HUES6 (cell line): ENCODE results near the gene ACADS.

Source experiments
- H3K27ac ChIP-seq: 2 replicates; pipeline ENCODE4 v1.7.0; 2013; ENCODE audit warnings: low read depth, mild to moderate bottlenecking, low read length, inconsistent platforms
- H3K27me3 ChIP-seq: 2 replicates; pipeline ENCODE4 v1.6.1; 2013; ENCODE audit warnings: low read length; ENCODE audit not compliant: control insufficient read depth, insufficient read depth
- H3K36me3 ChIP-seq: 2 replicates; pipeline ENCODE4 v1.6.1; 2013; ENCODE audit warnings: low read length; ENCODE audit not compliant: control insufficient read depth, insufficient read depth
- H3K4me1 ChIP-seq: 2 replicates; pipeline ENCODE4 v1.6.1; 2013; ENCODE audit warnings: low read length; ENCODE audit not compliant: control insufficient read depth, insufficient read depth
- H3K4me3 ChIP-seq: 2 replicates; pipeline ENCODE4 v1.5.1; 2013; ENCODE audit warnings: low read depth, low read length
- H3K9ac ChIP-seq: one replicate; pipeline ENCODE4 v1.6.1; 2013; ENCODE audit warnings: mild to moderate bottlenecking, low read length
- H3K9me3 ChIP-seq: 2 replicates; pipeline ENCODE4 v1.6.1; 2013; ENCODE audit warnings: low read depth, low read length; ENCODE audit not compliant: control insufficient read depth, insufficient read depth

ACADS gene

GRCh38 chr12:120725659-120726509, at the start of gene ACADS:
Gene ACADS (plus strand): TSS chr12:120725826. CDS start chr12:120725886, 60 bp downstream.
- no peak within 1 kb of the TSS for H3K27ac ChIP-seq
- peaks cover 11% of the 10 kb centered on the region; the same call in 1 of the 2 replicates for H3K4me1 ChIP-seq
- peak within 1 kb of the TSS; percentile 38 for H3K9ac ChIP-seq
- no peaks in the 10 kb centered on the region for H3K9me3 ChIP-seq
- H3K36me3 ChIP-seq = peaks cover 34% of the 10 kb centered on the region
- H3K27me3 ChIP-seq = 0 out of 2 replicates have a peak, but pooled peaks cover 6% of the 10 kb centered on the region
- peak within 1 kb of the TSS; percentile 72 for H3K4me3 ChIP-seq

GRCh38 chr12:120677765-120678473, 47.7 kb upstream of the ACADS start:
- no peaks in the 10 kb centered on the region for H3K27me3 ChIP-seq
- H3K9me3 ChIP-seq = no peaks in the 10 kb centered on the region
- no peaks in the 10 kb centered on the region for H3K36me3 ChIP-seq
- H3K27ac ChIP-seq = no peak overlapping the region
- H3K4me1 ChIP-seq = peaks cover 6% of the 10 kb centered on the region; the same call in 1 of the 2 replicates
- no peak overlapping the region for H3K4me3 ChIP-seq
- H3K9ac ChIP-seq = no peak overlapping the region

- H3K27ac ChIP-seq = no peak overlapping the region
- no peak overlapping the region for H3K9ac ChIP-seq
- H3K4me3 ChIP-seq = no peak overlapping the region
Observed at GRCh38 chr12:120678572-120678971, 47.1 kb upstream of the ACADS start.

GRCh38 chr12:120680165-120680738, 45.4 kb upstream of the ACADS start:
- Histone ChIP-seq H3K9me3 (no peaks in the 10 kb centered on the region), H3K9ac (no peak overlapping the region), H3K4me3 (no peak overlapping the region), H3K36me3 (no peaks in the 10 kb centered on the region), H3K27ac (no peak overlapping the region), H3K27me3 (no peaks in the 10 kb centered on the region), H3K4me1 (peaks cover 6% of the 10 kb centered on the region; the same call in 1 of the 2 replicates)

More at GRCh38 chr12:120678572-120678971, 47.1 kb upstream of the ACADS start:
- Histone ChIP-seq H3K9me3 (no peaks in the 10 kb centered on the region), H3K27me3 (no peaks in the 10 kb centered on the region), H3K36me3 (no peaks in the 10 kb centered on the region), H3K4me1 (peaks cover 6% of the 10 kb centered on the region; the same call in 1 of the 2 replicates)

- Histone ChIP-seq H3K36me3 (no peaks in the 10 kb centered on the region), H3K27ac (no peak overlapping the region), H3K4me3 (no peak overlapping the region), H3K9me3 (no peaks in the 10 kb centered on the region), H3K27me3 (no peaks in the 10 kb centered on the region), H3K9ac (no peak overlapping the region), H3K4me1 (peaks cover 18% of the 10 kb centered on the region)
Observed at GRCh38 chr12:120684523-120684932, 41.1 kb upstream of the ACADS start.

- H3K9ac ChIP-seq = no peak overlapping the region
- H3K27ac ChIP-seq = no peak overlapping the region
- H3K36me3 ChIP-seq = no peaks in the 10 kb centered on the region
- no peaks in the 10 kb centered on the region for H3K27me3 ChIP-seq
- H3K4me3 ChIP-seq = peak overlapping the region; percentile 86
- H3K4me1 ChIP-seq = peaks cover 22% of the 10 kb centered on the region
- no peaks in the 10 kb centered on the region for H3K9me3 ChIP-seq
Observed at GRCh38 chr12:120685522-120685921, 40.1 kb upstream of the ACADS start.

- H3K4me1 ChIP-seq = peaks cover 28% of the 10 kb centered on the region
- H3K9ac ChIP-seq = peak overlapping the region; percentile 83
- H3K4me3 ChIP-seq = peak overlapping the region; percentile 86
- H3K27me3 ChIP-seq = no peaks in the 10 kb centered on the region
- H3K36me3 ChIP-seq = no peaks in the 10 kb centered on the region
- peak overlapping the region; percentile 87; the same call in 1 of the 2 replicates for H3K27ac ChIP-seq
- no peaks in the 10 kb centered on the region for H3K9me3 ChIP-seq
Observed at GRCh38 chr12:120686151-120686689, 39.4 kb upstream of the ACADS start.

GRCh38 chr12:120686690-120687577, 38.7 kb upstream of the ACADS start, which contains the start of gene MLEC:
Gene MLEC (plus strand): TSS chr12:120687149. CDS start chr12:120687297, 148 bp downstream.
- Histone ChIP-seq H3K36me3 (no peaks in the 10 kb centered on the region), H3K9ac (peak within 1 kb of the TSS; percentile 83), H3K27me3 (no peaks in the 10 kb centered on the region), H3K4me3 (peak within 1 kb of the TSS; percentile 86), H3K9me3 (no peaks in the 10 kb centered on the region), H3K4me1 (peaks cover 31% of the 10 kb centered on the region), H3K27ac (peak within 1 kb of the TSS; percentile 87)

GRCh38 chr12:120687578-120688289, 37.9 kb upstream of the ACADS start:
- Histone ChIP-seq H3K9me3 (no peaks in the 10 kb centered on the region), H3K27ac (peak overlapping the region; percentile 84), H3K36me3 (no peaks in the 10 kb centered on the region; the same call in 1 of the 2 replicates), H3K9ac (peak overlapping the region; percentile 81), H3K4me1 (peaks cover 39% of the 10 kb centered on the region), H3K27me3 (no peaks in the 10 kb centered on the region), H3K4me3 (peak overlapping the region; percentile 86)
